ENCODE results near the gene FXYD2. TPM values are rescaled to one million over a fixed set of nuclear protein-coding genes. Genes with fewer than 3 reads are reported as not detected.

FXYD2 gene
- total and polyA plus RNA-seq, 2 of the 8 experiments (the other 6 are each of a cell fraction or from before 2014, with no cell fraction given), result 0.89 to 1.1 TPM

DNA sequence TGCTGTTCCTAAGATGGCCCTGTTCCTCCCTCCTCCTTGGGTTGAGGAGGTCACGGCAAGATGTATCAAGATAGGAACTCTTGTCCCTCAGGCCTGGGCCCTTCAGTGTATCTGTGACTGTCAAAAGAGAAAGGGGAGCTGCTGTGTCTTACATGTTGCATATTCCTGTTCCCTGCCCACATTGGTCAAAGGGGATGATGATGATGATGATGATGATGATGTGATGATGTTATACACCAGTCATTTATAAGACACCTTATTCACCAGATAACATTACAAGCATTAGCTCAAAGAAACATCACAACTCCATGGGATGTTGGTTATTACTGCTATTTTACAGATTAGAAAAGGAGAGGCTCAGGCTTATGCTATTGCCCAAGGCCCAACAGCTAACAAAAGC is 38.2 kb upstream of the FXYD2 start:
- no peak overlapping the region for H3K4me3 ChIP-seq (ENCODE audit: extremely low read depth in 1 of 4, insufficient read depth in 2 of 4, low read depth in 3 of 4, low read length in 4 of 4)
- H4K20me1 ChIP-seq (replicated peaks in 1 of 2; ENCODE audit: control insufficient read depth in 1 of 2, insufficient read depth in 2 of 2, low read length in 2 of 2), result peaks cover 9 to 10% of the 10 kb centered on the region in 2 experiments
- H3K36me3 ChIP-seq (ENCODE audit: control insufficient read depth in 2 of 4, insufficient read depth in 4 of 4, low read length in 3 of 4), result no peaks in the 10 kb centered on the region
- no peaks in the 10 kb centered on the region for H3K9me3 ChIP-seq (ENCODE audit: insufficient read depth in 2 of 2, low read depth in 1 of 2, low read length in 1 of 2)
- ChIA-PET CTCF (ENCODE audit: partially characterized antibody) (interaction anchor here (0.7 to 5.8 kb wide), 8 partner anchors 19 to 84 kb away, joined by 3 to 28 read pairs (median 8); no protein-coding TSS in a partner anchor), POLR2A (ENCODE audit: partially characterized antibody) (interaction anchor here (0.7 to 2.7 kb wide), 2 partner anchors 9 to 13 kb away, joined by 3 to 12 read pairs; partner anchors contain the start of gene FXYD6)
- TF ChIP-seq EP300 (IDR thresholded peaks at IDR 0.05; ENCODE audit: borderline replicate concordance in 1 of 2, low read depth in 2 of 2, low read length in 2 of 2) (no peak), TCF12 (IDR thresholded peaks at IDR 0.05; ENCODE audit: low read depth, low read length) (no peak), JUND (IDR thresholded peaks at IDR 0.05; ENCODE audit: low read length) (no peak), BACH1 (IDR thresholded peaks at IDR 0.05; ENCODE audit: low read length) (no peak), PHF8 (conservative IDR thresholded peaks at IDR 0.05; ENCODE audit: low read depth, low read length) (no peak), BRCA1 (IDR thresholded peaks at IDR 0.05; ENCODE audit: low read depth, low read length) (no peak), SAP30 (IDR thresholded peaks at IDR 0.05; ENCODE audit: insufficient read depth, insufficient replicate concordance, low read length) (no peak), RXRA (IDR thresholded peaks at IDR 0.05; ENCODE audit: insufficient read depth, low read depth, low read length) (no peak), CBX8 (IDR thresholded peaks at IDR 0.05; ENCODE audit: borderline replicate concordance, low read depth, low read length) (no peak), ASH2L (IDR thresholded peaks at IDR 0.05; ENCODE audit: low read length) (no peak), SIRT6 (IDR thresholded peaks at IDR 0.05; ENCODE audit: low read length) (no peak), SP1 (IDR thresholded peaks at IDR 0.05; ENCODE audit: low read depth, low read length) (no peak), CEBPB (IDR thresholded peaks at IDR 0.05; ENCODE audit: low read depth, low read length) (no peak), SIX5 (IDR thresholded peaks at IDR 0.05; ENCODE audit: low read depth, low read length) (no peak)
- H3K4me1 ChIP-seq (replicated peaks in 1 of 4; ENCODE audit: control insufficient read depth in 3 of 4, insufficient read depth in 4 of 4, low read length in 3 of 4), result peaks cover 6 to 17% (median 13%) of the 10 kb centered on the region in 4 experiments
- H2AK5ac ChIP-seq (ENCODE audit: low read depth, low read length), result no peak overlapping the region
- no peak overlapping the region for H3K18ac ChIP-seq (ENCODE audit: extremely low read depth, low read length)
- H2AFZ ChIP-seq (ENCODE audit: low read length), result no peak overlapping the region
- H2BK20ac ChIP-seq (ENCODE audit: low read length), result no peak overlapping the region
- H4K8ac ChIP-seq (ENCODE audit: extremely low read depth, insufficient read depth, low read length), result no peak overlapping the region
- H2BK5ac ChIP-seq (ENCODE audit: low read depth, low read length), result no peak overlapping the region
- no peaks in the 10 kb centered on the region for H3K27me3 ChIP-seq (replicated peaks in 1 of 4; ENCODE audit: control insufficient read depth in 3 of 4, extremely low read depth in 1 of 4, insufficient read depth in 3 of 4, low read length in 3 of 4)
- H3K4ac ChIP-seq (replicated peaks; ENCODE audit: insufficient read length, low read depth, low read length), result no peak overlapping the region
- no peaks in the 10 kb centered on the region for H3K23me2 ChIP-seq (ENCODE audit: low read depth, low read length)
- no peak overlapping the region for H3K4me2 ChIP-seq (ENCODE audit: insufficient read depth in 1 of 2, low read depth in 2 of 2, low read length in 2 of 2)
- H4K91ac ChIP-seq (replicated peaks; ENCODE audit: insufficient read length, low read length), result no peak overlapping the region
- peaks cover 0 to 38% of the 10 kb centered on the region in 2 experiments; a peak in 2 of 4 replicates for H3K79me2 ChIP-seq (ENCODE audit: control insufficient read depth in 1 of 2, insufficient read depth in 2 of 2, low read length in 2 of 2)
- no peak overlapping the region for H2BK15ac ChIP-seq (ENCODE audit: low read length)
- H4K5ac ChIP-seq (ENCODE audit: insufficient read length, low read depth, low read length), result no peak overlapping the region
- no peak overlapping the region for H3K23ac ChIP-seq (ENCODE audit: insufficient read length)
- 100% methylated on average over 1 of the region's 1 CpG; no CpG with 5 or more reads in 1 of the 2 experiments for WGBS, 2 experiments (ENCODE audit: extremely low coverage in 1 of 2, insufficient coverage in 1 of 2, insufficient read length in 1 of 2, insufficient replicate concordance in 2 of 2, low coverage in 1 of 2, low lambda C conversion rate in 2 of 2, missing lambda C conversion rate in 1 of 2)
- no peak overlapping the region for H3K9ac ChIP-seq (replicated peaks in 1 of 4; ENCODE audit: extremely low read depth in 1 of 4, low read depth in 3 of 4, low read length in 3 of 4)
- no peak overlapping the region for H3K27ac ChIP-seq (ENCODE audit: low read depth, low read length)
- H3K56ac ChIP-seq (replicated peaks; ENCODE audit: insufficient read length, low read depth, low read length), result no peak overlapping the region
- FAIRE-seq (no peak), DNase-seq (ENCODE audit: low read depth in 1 of 2, low spot score in 2 of 2) (no peak)
- H3K14ac ChIP-seq (ENCODE audit: insufficient read length), result no peak overlapping the region
- no peak overlapping the region for H2BK12ac ChIP-seq (ENCODE audit: low read depth, low read length)
- H3K79me1 ChIP-seq (ENCODE audit: low read depth, low read length), result peaks cover 2% of the 10 kb centered on the region; the same call in 1 of the 2 replicates
- no peak overlapping the region for H2BK120ac ChIP-seq (replicated peaks; ENCODE audit: low read depth, low read length)
